ENCODE results near the gene SPATA9. TPM values are rescaled to one million over a fixed set of nuclear protein-coding genes. Genes with fewer than 3 reads are reported as not detected.

Gene SPATA9
- total and polyA plus RNA-seq, 2 donors = 0.19 to 0.68 TPM

GRCh38 chr5:95627971-95628810 lies 54.6 kb downstream of the SPATA9 start:
- 94% methylated on average over 4 of the region's 4 CpGs for WGBS
- Histone ChIP-seq H3K27ac (ENCODE audit: low read depth in 1 of 2, low read length in 1 of 2) (no peak overlapping the region), H3K4me3 (ENCODE audit: low read length in 2 of 2) (no peak overlapping the region), H3K4me1 (ENCODE audit: control insufficient read depth in 2 of 2, insufficient read depth in 2 of 2, low read length in 2 of 2) (peaks cover 2 to 3% of the 10 kb centered on the region in 2 donors), H3K36me3 (ENCODE audit: control insufficient read depth in 2 of 2, insufficient read depth in 2 of 2, low read length in 1 of 2) (no peaks in the 10 kb centered on the region), H3K27me3 (ENCODE audit: control insufficient read depth in 2 of 2, insufficient read depth in 1 of 2, low read length in 1 of 2) (no peaks in the 10 kb centered on the region), H3K9me3 (ENCODE audit: control insufficient read depth in 2 of 2, insufficient read depth in 1 of 2, low read length in 1 of 2) (no peaks in the 10 kb centered on the region)
- DNase-seq (ENCODE audit: low read depth in 6 of 9, low spot score in 9 of 9) = no peak

DNA sequence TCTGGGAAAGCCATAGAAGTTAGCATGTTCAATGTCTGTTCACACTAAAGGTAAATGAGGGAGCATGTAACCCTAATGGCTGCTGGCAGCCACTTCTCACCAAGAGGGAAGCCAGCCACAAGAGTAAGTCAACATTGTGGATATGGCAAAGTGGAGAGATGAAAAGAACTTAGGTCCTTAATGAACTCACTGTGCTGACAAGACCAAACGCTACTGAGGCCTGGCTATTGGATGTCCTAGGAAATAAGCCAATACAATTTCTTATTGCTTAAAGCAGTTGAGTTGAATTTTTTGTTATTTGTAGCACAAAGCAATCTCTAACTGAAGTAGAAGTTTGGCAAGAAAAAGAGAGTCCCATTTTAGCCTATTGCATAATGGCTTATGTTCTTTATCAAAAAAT lies 56.1 kb downstream of the SPATA9 start:
- H3K36me3 ChIP-seq (ENCODE audit: control insufficient read depth in 2 of 2, insufficient read depth in 2 of 2, low read length in 1 of 2) = no peaks in the 10 kb centered on the region
- no peak overlapping the region for H3K27ac ChIP-seq (ENCODE audit: low read depth in 1 of 2, low read length in 1 of 2)
- H3K9me3 ChIP-seq (ENCODE audit: control insufficient read depth in 2 of 2, insufficient read depth in 1 of 2, low read length in 1 of 2) = no peaks in the 10 kb centered on the region
- peaks cover 0 to 3% of the 10 kb centered on the region in 2 donors for H3K27me3 ChIP-seq (ENCODE audit: control insufficient read depth in 2 of 2, insufficient read depth in 1 of 2, low read length in 1 of 2)
- 96% methylated on average over 1 of the region's 1 CpG for WGBS
- no peak overlapping the region for H3K4me3 ChIP-seq (ENCODE audit: low read length in 2 of 2)
- peaks cover 7 to 13% of the 10 kb centered on the region in 2 donors for H3K4me1 ChIP-seq (ENCODE audit: control insufficient read depth in 2 of 2, insufficient read depth in 2 of 2, low read length in 2 of 2)
- no peak for DNase-seq (ENCODE audit: low read depth in 6 of 9, low spot score in 9 of 9)

GRCh38 chr5:95624368-95624767 lies 58.4 kb downstream of the SPATA9 start:
- H3K9me3 ChIP-seq (ENCODE audit: control insufficient read depth in 2 of 2, insufficient read depth in 1 of 2, low read length in 1 of 2) = no peaks in the 10 kb centered on the region
- H3K36me3 ChIP-seq (ENCODE audit: control insufficient read depth in 2 of 2, insufficient read depth in 2 of 2, low read length in 1 of 2) = no peaks in the 10 kb centered on the region
- peaks cover 3 to 22% of the 10 kb centered on the region in 2 donors for H3K27me3 ChIP-seq (ENCODE audit: control insufficient read depth in 2 of 2, insufficient read depth in 1 of 2, low read length in 1 of 2)
- peaks cover 21% of the 10 kb centered on the region in 2 donors for H3K4me1 ChIP-seq (ENCODE audit: control insufficient read depth in 2 of 2, insufficient read depth in 2 of 2, low read length in 2 of 2)
- DNase-seq (ENCODE audit: low read depth in 6 of 9, low spot score in 9 of 9) = no peak
- 97% methylated on average over 2 of the region's 2 CpGs for WGBS
- no peak overlapping the region for H3K27ac ChIP-seq (ENCODE audit: low read depth in 1 of 2, low read length in 1 of 2)
- H3K4me3 ChIP-seq (ENCODE audit: low read length in 2 of 2) = no peak overlapping the region

DNA sequence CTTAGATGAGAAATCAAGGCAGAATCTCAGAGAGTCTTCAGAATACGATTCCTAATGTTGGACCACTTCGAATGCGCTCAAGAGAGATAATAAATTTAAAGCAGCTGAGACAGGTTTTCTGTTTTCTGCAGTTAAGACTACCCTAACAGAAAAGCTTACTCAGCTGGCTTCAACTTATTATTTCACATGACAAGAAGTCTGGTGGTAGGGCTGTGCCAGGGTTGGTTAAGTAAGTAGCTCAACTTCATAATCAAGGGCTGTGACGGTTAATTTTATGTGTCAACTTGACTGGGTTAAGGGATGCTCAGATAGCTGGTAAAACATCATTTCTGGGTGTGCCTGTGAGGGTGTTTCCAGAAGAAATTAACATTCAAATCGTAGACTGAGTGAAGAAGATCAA lies 59.1 kb downstream of the SPATA9 start:
- 95% methylated on average over 5 of the region's 5 CpGs for WGBS
- no peak for DNase-seq (ENCODE audit: low read depth in 6 of 9, low spot score in 9 of 9)
- peaks cover 21% of the 10 kb centered on the region in 2 donors for H3K4me1 ChIP-seq (ENCODE audit: control insufficient read depth in 2 of 2, insufficient read depth in 2 of 2, low read length in 2 of 2)

GRCh38 chr5:95621839-95622629 lies 60.8 kb downstream of the SPATA9 start:
- no peaks in the 10 kb centered on the region for H3K36me3 ChIP-seq (ENCODE audit: control insufficient read depth in 2 of 2, insufficient read depth in 2 of 2, low read length in 1 of 2)
- peak in 6 of 9 donors; percentile 48 to 81 (median 62) for DNase-seq (ENCODE audit: low read depth in 6 of 9, low spot score in 9 of 9)
- H3K9me3 ChIP-seq (ENCODE audit: control insufficient read depth in 2 of 2, insufficient read depth in 1 of 2, low read length in 1 of 2) = no peaks in the 10 kb centered on the region
- H3K4me1 ChIP-seq (ENCODE audit: control insufficient read depth in 2 of 2, insufficient read depth in 2 of 2, low read length in 2 of 2) = peaks cover 21% of the 10 kb centered on the region in 2 donors
- H3K4me3 ChIP-seq (ENCODE audit: low read length in 2 of 2) = no peak overlapping the region
- peak overlapping the region; percentile 1 to 56 for H3K27ac ChIP-seq (ENCODE audit: low read depth in 1 of 2, low read length in 1 of 2)
- 20% methylated on average over 8 of the region's 8 CpGs for WGBS
- peaks cover 3 to 29% of the 10 kb centered on the region in 2 donors for H3K27me3 ChIP-seq (ENCODE audit: control insufficient read depth in 2 of 2, insufficient read depth in 1 of 2, low read length in 1 of 2)

More for the DNA sequence above, 59.1 kb downstream of the SPATA9 start:
- no peak overlapping the region for H3K27ac ChIP-seq (ENCODE audit: low read depth in 1 of 2, low read length in 1 of 2)
- no peaks in the 10 kb centered on the region for H3K36me3 ChIP-seq (ENCODE audit: control insufficient read depth in 2 of 2, insufficient read depth in 2 of 2, low read length in 1 of 2)
- no peak overlapping the region for H3K4me3 ChIP-seq (ENCODE audit: low read length in 2 of 2)
- peaks cover 3 to 29% of the 10 kb centered on the region in 2 donors for H3K27me3 ChIP-seq (ENCODE audit: control insufficient read depth in 2 of 2, insufficient read depth in 1 of 2, low read length in 1 of 2)
- H3K9me3 ChIP-seq (ENCODE audit: control insufficient read depth in 2 of 2, insufficient read depth in 1 of 2, low read length in 1 of 2) = no peaks in the 10 kb centered on the region

- Histone ChIP-seq H3K27me3 (ENCODE audit: control insufficient read depth in 2 of 2, insufficient read depth in 1 of 2, low read length in 1 of 2) (peaks cover 3 to 29% of the 10 kb centered on the region in 2 donors), H3K27ac (ENCODE audit: low read depth in 1 of 2, low read length in 1 of 2) (peak overlapping the region in 1 of 2 donors; percentile 15), H3K4me1 (ENCODE audit: control insufficient read depth in 2 of 2, insufficient read depth in 2 of 2, low read length in 2 of 2) (peaks cover 21% of the 10 kb centered on the region in 2 donors), H3K9me3 (ENCODE audit: control insufficient read depth in 2 of 2, insufficient read depth in 1 of 2, low read length in 1 of 2) (no peaks in the 10 kb centered on the region), H3K4me3 (ENCODE audit: low read length in 2 of 2) (peak overlapping the region; percentile 27 to 67), H3K36me3 (ENCODE audit: control insufficient read depth in 2 of 2, insufficient read depth in 2 of 2, low read length in 1 of 2) (no peaks in the 10 kb centered on the region)
- 3% methylated on average over 92 of the region's 92 CpGs for WGBS
- peak in 5 of 9 donors; percentile 30 to 72 (median 50) for DNase-seq (ENCODE audit: low read depth in 6 of 9, low spot score in 9 of 9)
Measured at GRCh38 chr5:95620870-95621838, 61.6 kb downstream of the SPATA9 start.

DNA sequence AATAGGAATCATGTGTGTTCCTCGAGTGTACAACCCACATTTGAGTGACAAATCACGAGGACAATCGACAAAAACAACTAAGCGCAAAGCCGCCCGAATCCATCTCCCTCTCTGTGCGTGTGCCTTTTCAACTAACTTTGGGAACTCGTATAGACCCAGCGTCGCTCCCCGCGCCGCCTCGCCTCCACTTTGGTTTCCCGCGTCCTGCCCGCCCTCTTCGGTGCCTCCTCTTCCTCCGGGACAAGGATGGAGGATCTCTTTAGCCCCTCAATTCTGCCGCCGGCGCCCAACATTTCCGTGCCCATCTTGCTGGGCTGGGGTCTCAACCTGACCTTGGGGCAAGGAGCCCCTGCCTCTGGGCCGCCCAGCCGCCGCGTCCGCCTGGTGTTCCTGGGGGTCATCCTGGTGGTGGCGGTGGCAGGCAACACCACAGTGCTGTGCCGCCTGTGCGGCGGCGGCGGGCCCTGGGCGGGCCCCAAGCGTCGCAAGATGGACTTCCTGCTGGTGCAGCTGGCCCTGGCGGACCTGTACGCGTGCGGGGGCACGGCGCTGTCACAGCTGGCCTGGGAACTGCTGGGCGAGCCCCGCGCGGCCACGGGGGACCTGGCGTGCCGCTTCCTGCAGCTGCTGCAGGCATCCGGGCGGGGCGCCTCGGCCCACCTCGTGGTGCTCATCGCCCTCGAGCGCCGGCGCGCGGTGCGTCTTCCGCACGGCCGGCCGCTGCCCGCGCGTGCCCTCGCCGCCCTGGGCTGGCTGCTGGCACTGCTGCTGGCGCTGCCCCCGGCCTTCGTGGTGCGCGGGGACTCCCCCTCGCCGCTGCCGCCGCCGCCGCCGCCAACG lies 62.5 kb downstream of the SPATA9 start, which contains the start of gene GPR150:
Gene GPR150, plus strand, starts transcription at position 58 of the 840 bp plus-strand sequence. Its CDS starts 189 bp downstream, at position 247.
- H3K9me3 ChIP-seq (ENCODE audit: control insufficient read depth in 2 of 2, insufficient read depth in 1 of 2, low read length in 1 of 2) = no peaks in the 10 kb centered on the region
- no peaks in the 10 kb centered on the region for H3K36me3 ChIP-seq (ENCODE audit: control insufficient read depth in 2 of 2, insufficient read depth in 2 of 2, low read length in 1 of 2)
- H3K27me3 ChIP-seq (ENCODE audit: control insufficient read depth in 2 of 2, insufficient read depth in 1 of 2, low read length in 1 of 2) = peaks cover 3 to 29% of the 10 kb centered on the region in 2 donors
- DNase-seq (ENCODE audit: low read depth in 6 of 9, low spot score in 9 of 9) = peak in 5 of 9 donors; percentile 27 to 70 (median 57)
- H3K27ac ChIP-seq (ENCODE audit: low read depth in 1 of 2, low read length in 1 of 2) = peak within 1 kb of the TSS in 1 of 2 donors; percentile 26
- under 1% methylated on average over 85 of the region's 85 CpGs for WGBS
- H3K4me1 ChIP-seq (ENCODE audit: control insufficient read depth in 2 of 2, insufficient read depth in 2 of 2, low read length in 2 of 2) = peaks cover 21% of the 10 kb centered on the region in 2 donors
- H3K4me3 ChIP-seq (ENCODE audit: low read length in 2 of 2) = peak within 1 kb of the TSS; percentile 47 to 67

All from thymus (tissue), 11 donors.